HepG2 (cell line): ENCODE data around the gene CAMK4. TPM values are rescaled to one million over a fixed set of nuclear protein-coding genes. Genes with fewer than 3 reads are reported as not detected.

ENCODE experiments used
- ATAC-seq: fragments of 200-7000 bp; cut with Tn5 transposase; 3 replicates; pipeline ENCODE4 v1.9.1; 2020; ENCODE audit warnings: mild to moderate bottlenecking, moderate library complexity
- BruUV-seq: library from RNA; stranded (reverse); fragments of 400-500 nt; replicated peaks from 2 replicates; lab custom pipeline; 2021; lab: Mats Ljungman, UMichigan
- CTCF ChIA-PET: fragments of 300-600 bp; formaldehyde crosslinking; extraction: SDS; loops from one replicate; lab custom pipeline; 2021; ENCODE audit warnings: low total read pairs, inconsistent platforms, low intra/inter-chr PET ratio; lab: Yijun Ruan, JAX
- POLR2A ChIA-PET: fragments of 350-600 bp; sonication (Branson Sonifier 250); formaldehyde crosslinking; loops from one replicate; lab custom pipeline; 2020; ENCODE audit warnings: antibody characterized with exemption, inconsistent platforms; lab: Yijun Ruan, JAX
- DNase-seq: peaks from one replicate; pipeline ENCODE4 v3.0.0-alpha.2; 2015; ENCODE audit warnings: low spot score
- FAIRE-seq: peaks from 3 replicates; lab custom pipeline; 2011; peaks lifted over from hg19 to GRCh38; lab: Jason Lieb, UNC
- H2AFZ ChIP-seq: one replicate; pipeline ENCODE4 v1.6.1; 2011; ENCODE audit warnings: low read length, inconsistent platforms
- H3K27ac ChIP-seq: fragments of 300-600 bp; 3 replicates; pipeline ENCODE4 v1.8.0; 2011; ENCODE audit warnings: mixed run types, mild to moderate bottlenecking, mixed read lengths, low read length, inconsistent platforms; ENCODE audit not compliant: insufficient read depth; ENCODE audit errors: extremely low read length
- H3K27me3 ChIP-seq, 2 experiments: fragments of 200-600 bp in 1 of 2; 2 replicates in 1 of 2; 3 replicates in 1 of 2; pipeline versions ENCODE4 v1.6.0 to v1.8.0; 2011; ENCODE audit warnings: low read length in 2 of 2, mild to moderate bottlenecking in 2 of 2, moderate library complexity in 2 of 2, inconsistent platforms in 1 of 2; ENCODE audit not compliant: insufficient read depth in 2 of 2, control insufficient read depth in 1 of 2
- H3K36me3 ChIP-seq, 2 experiments: fragments of 200-600 bp in 1 of 2; replicated peaks in 1 of 2; 2 replicates in 1 of 2; 3 replicates in 1 of 2; pipeline versions ENCODE4 v1.5.1 to v1.8.0; 2011; ENCODE audit warnings: low read length in 2 of 2, inconsistent platforms in 1 of 2; ENCODE audit not compliant: insufficient read depth in 2 of 2, control insufficient read depth in 1 of 2
- H3K4me1 ChIP-seq: 2 replicates; pipeline ENCODE4 v1.5.1; 2012; ENCODE audit warnings: low read length, inconsistent platforms; ENCODE audit not compliant: insufficient read depth
- H3K4me2 ChIP-seq: 2 replicates; pipeline ENCODE4 v1.6.0; 2011; ENCODE audit warnings: low read depth, low read length, inconsistent platforms
- H3K4me3 ChIP-seq, 3 experiments: fragments of 200-600 bp in 1 of 3; sonication (generic), shearing (Covaris generic) in 1 of 3; replicated peaks in 1 of 3; 2 replicates each; pipeline ENCODE4 v1.5.1; 2011 to 2016; ENCODE audit warnings: low read length in 3 of 3, inconsistent platforms in 2 of 3, low read depth in 2 of 3, mild to moderate bottlenecking in 2 of 3, control low read depth in 1 of 3, mixed read lengths in 1 of 3; ENCODE audit not compliant: insufficient read depth in 1 of 3
- H3K79me2 ChIP-seq: one replicate; pipeline ENCODE4 v1.6.1; 2011; ENCODE audit warnings: low read length, inconsistent platforms; ENCODE audit not compliant: insufficient read depth
- H3K9ac ChIP-seq: 2 replicates; pipeline ENCODE4 v1.6.0; 2011; ENCODE audit warnings: mild to moderate bottlenecking, low read depth, low read length, inconsistent platforms; ENCODE audit not compliant: insufficient read depth
- H3K9me3 ChIP-seq: 2 replicates; pipeline ENCODE4 v1.5.1; 2012; ENCODE audit warnings: mild to moderate bottlenecking, low read length
- H4K20me1 ChIP-seq: 2 replicates; pipeline ENCODE4 v1.6.0; 2011; ENCODE audit warnings: inconsistent platforms, mild to moderate bottlenecking, low read length, moderate library complexity; ENCODE audit not compliant: insufficient read depth
- CBX2 ChIP-seq, 2 experiments: fragments of 200-600 bp in 1 of 2; sonication (generic); formaldehyde crosslinking in 1 of 2; IDR thresholded peaks; 2 replicates each; pipeline versions ENCODE4 v1.7.0 to v1.8.1; 2018 to 2022; ENCODE audit warnings: low read depth in 2 of 2, low read length in 1 of 2, mild to moderate bottlenecking in 1 of 2, missing genetic modification reagents in 1 of 2
- KLF9 ChIP-seq: IDR thresholded peaks from 2 replicates; pipeline ENCODE4 v1.6.1; 2016; ENCODE audit warnings: low read depth
- LCORL ChIP-seq, 2 experiments: fragments of 450-650 bp in 1 of 2; sonication (generic) in 1 of 2; formaldehyde crosslinking in 1 of 2; IDR thresholded peaks; 2 replicates each; pipeline versions ENCODE4 v1.5.0 to v1.6.1; 2017 to 2020; ENCODE audit warnings: antibody characterized with exemption in 1 of 2, missing genetic modification reagents in 1 of 2
- RFXANK ChIP-seq: IDR thresholded peaks from 2 replicates; pipeline ENCODE4 v1.6.1; 2016
- SALL1 ChIP-seq: sonication (generic); formaldehyde crosslinking; IDR thresholded peaks from 2 replicates; pipeline ENCODE4 v1.8.0; 2022; ENCODE audit warnings: mild to moderate bottlenecking, missing genetic modification reagents
- SMAD9 ChIP-seq: sonication (generic); formaldehyde crosslinking; IDR thresholded peaks from 2 replicates; pipeline ENCODE4 v1.5.1; 2020; ENCODE audit warnings: mild to moderate bottlenecking, missing genetic modification reagents
- YY1 ChIP-seq: IDR thresholded peaks from 2 replicates; pipeline ENCODE4 v1.6.1; 2011; ENCODE audit warnings: low read length, low read depth, moderate library complexity, mild to moderate bottlenecking; ENCODE audit not compliant: insufficient read depth, insufficient replicate concordance
- ZBTB21 ChIP-seq: sonication (generic); formaldehyde crosslinking; IDR thresholded peaks from 2 replicates; pipeline ENCODE4 v1.4.0; 2020; ENCODE audit warnings: missing genetic modification reagents
- ZNF205 ChIP-seq: IDR thresholded peaks from 2 replicates; pipeline ENCODE4 v1.6.1; 2018; ENCODE audit warnings: missing biosample characterization, missing genetic modification reagents
- ZNF569 ChIP-seq: sonication (generic); formaldehyde crosslinking; IDR thresholded peaks from 2 replicates; pipeline ENCODE4 v1.5.0; 2020; ENCODE audit warnings: mild to moderate bottlenecking, missing genetic modification reagents, moderate library complexity, borderline replicate concordance
- WGBS: methylation state at CpG from one replicate; pipeline ENCODE4 v1.1.6; 2017; ENCODE audit warnings: low lambda C conversion rate; 5-methylcytosine and 5-hydroxymethylcytosine counted together
- in situ Hi-C: cut with HindIII; loops from 2 replicates; pipeline ENCODE4 v1.10.0; 2017; ENCODE audit warnings: low pct_unique_long_range_greater_than_20kb; ENCODE audit not compliant: extremely low pct_ligation_motif_present
- intact Hi-C: fragments of 100-400 bp; cut with micrococcal nuclease; formaldehyde crosslinking; loops from one replicate; pipeline ENCODE4 v1.10.0; 2022; ENCODE audit not compliant: unreplicated experiment
- polyA plus RNA-seq, 8 experiments: library from polyadenylated mRNA; depleted of rRNA in 3 of 8; stranded (reverse) in 7 of 8; unstranded in 1 of 8; fragments of >200 nt; fragmentation: Illumina TruSeq in 4 of 8; extraction: Trizol in 4 of 8; gene quantifications; 2 replicates each; pipeline versions ENCODE4 v1.2.1 to v1.2.3, GENCODE V29; 2011 to 2016; ENCODE audit warnings: low read depth in 4 of 8, missing spikeins in 1 of 8, mixed read lengths in 1 of 8; ENCODE audit not compliant: insufficient read depth in 1 of 8
- total RNA-seq, 5 experiments: library from RNA; depleted of rRNA; stranded (reverse); fragments of >200 nt; fragmentation: Illumina TruSeq; extraction: Trizol; gene quantifications; 2 replicates each; pipeline ENCODE4 v1.2.3, GENCODE V29; 2016; ENCODE audit warnings: low read depth in 1 of 5
- TF ChIP-seq, protein P1 (sequence below): sonication (generic); formaldehyde crosslinking; IDR thresholded peaks from 2 replicates; pipeline ENCODE4 v1.5.0; 2020; ENCODE audit warnings: missing genetic modification reagents
- TF ChIP-seq, protein P2 (sequence below): IDR thresholded peaks from 2 replicates; pipeline ENCODE4 v1.6.1; 2012; ENCODE audit warnings: low read length, improper control_type of control experiment
- TF ChIP-seq, protein P3 (sequence below): IDR thresholded peaks from 2 replicates; pipeline ENCODE4 v1.6.1; 2016; ENCODE audit warnings: missing compliant biosample characterization, missing genetic modification reagents, borderline replicate concordance

Gene CAMK4
- total and polyA plus RNA-seq, 2 of the 13 experiments (the other 11 are each of a cell fraction or from before 2014, with no cell fraction given): not detected

DNA sequence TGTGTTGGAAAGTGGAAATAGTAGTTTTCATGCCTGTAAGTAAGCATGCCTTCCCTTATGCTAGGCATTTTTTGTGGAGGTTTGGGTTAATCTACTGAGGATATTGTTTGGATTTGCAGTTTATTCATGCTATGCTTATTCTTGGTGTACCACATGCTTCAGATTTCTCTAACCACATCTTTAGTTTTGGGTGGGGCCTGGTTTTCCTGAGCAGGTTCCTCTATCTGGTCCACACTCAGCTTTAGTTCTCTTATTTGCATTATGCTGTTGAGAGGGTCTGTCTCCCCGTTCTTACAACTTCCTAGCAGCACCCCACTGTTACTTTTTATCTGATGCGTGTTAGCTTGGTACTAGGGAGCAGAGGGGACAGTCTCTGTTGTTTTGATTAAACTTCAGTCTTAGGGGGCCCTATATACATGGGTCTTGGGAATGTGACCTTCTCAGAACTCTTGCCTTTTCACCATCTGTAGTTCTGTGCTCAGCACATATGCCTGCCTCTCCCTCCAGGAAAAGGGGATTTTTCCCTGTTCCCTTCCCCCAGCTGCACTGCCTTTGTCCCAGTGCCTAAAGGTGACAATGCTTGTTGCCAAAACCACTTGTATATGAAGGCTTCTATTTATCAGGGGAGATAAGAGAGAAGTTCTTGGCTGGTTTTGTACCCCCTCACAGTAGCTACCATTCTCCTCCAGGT is 10.0 kb upstream of the CAMK4 start:
- TF ChIP-seq SMAD9 (CRISPR knock-in tag): no peak
- TF ChIP-seq KLF9 (CRISPR knock-in tag): no peak
- H3K4me3 ChIP-seq: no peak overlapping the region
- ChIA-PET POLR2A (no interaction called here), CTCF (no interaction called here)
- in situ Hi-C loops: no loop called here
- ATAC-seq (no peak), DNase-seq (no peak), FAIRE-seq (no peak)
- BruUV-seq: no TSS peak
- intact Hi-C loops: no loop called here
- no peaks in the 10 kb centered on the region for H3K36me3 ChIP-seq
- H3K27me3 ChIP-seq: no peaks in the 10 kb centered on the region; a peak in 1 of 5 replicates
- H4K20me1 ChIP-seq: no peaks in the 10 kb centered on the region
- H3K9me3 ChIP-seq: no peaks in the 10 kb centered on the region
- no peaks in the 10 kb centered on the region for H3K4me1 ChIP-seq
- no peak overlapping the region for H3K9ac ChIP-seq
- no peak overlapping the region for H3K4me2 ChIP-seq
- 28% methylated on average over 2 of the region's 2 CpGs for WGBS
- no peak overlapping the region for H3K27ac ChIP-seq
- H2AFZ ChIP-seq: no peak overlapping the region
- H3K79me2 ChIP-seq: no peaks in the 10 kb centered on the region

DNA sequence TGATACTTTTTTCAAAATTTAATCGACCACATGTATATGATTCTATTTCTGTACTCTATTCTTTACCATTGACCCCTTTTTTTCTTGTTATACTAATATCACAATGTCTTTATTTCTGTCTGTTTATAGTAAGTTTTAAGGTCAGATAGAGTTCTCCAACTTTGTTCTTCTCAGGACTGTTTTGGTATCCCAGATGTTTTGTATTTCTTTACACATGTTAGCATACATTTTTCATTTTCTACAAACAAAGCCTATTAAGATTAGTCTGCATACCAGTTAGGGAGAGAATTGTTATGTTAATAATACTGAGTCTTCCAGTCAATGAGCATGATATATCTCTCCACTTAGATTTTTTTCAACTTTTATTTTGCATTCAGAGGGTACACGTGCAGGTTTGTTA is 8.2 kb upstream of the CAMK4 start:
- no peak overlapping the region for H3K9ac ChIP-seq
- no peaks in the 10 kb centered on the region for H3K79me2 ChIP-seq
- TF ChIP-seq YY1: no peak
- TF ChIP-seq ZNF569 (CRISPR knock-in tag): no peak
- TF ChIP-seq LCORL (IDR thresholded peaks at IDR 0.05): no peak
- TF ChIP-seq LCORL (CRISPR knock-in tag; IDR thresholded peaks at IDR 0.05): no peak
- no peak for TF ChIP-seq SALL1
- no peak for TF ChIP-seq RFXANK (CRISPR knock-in tag)
- no peak for TF ChIP-seq CBX2 (IDR thresholded peaks at IDR 0.05; ENCODE audit: low read depth, low read length)
- no peak for TF ChIP-seq CBX2 (CRISPR knock-in tag; IDR thresholded peaks at IDR 0.05; ENCODE audit: low read depth)
- TF ChIP-seq, protein P1, sequence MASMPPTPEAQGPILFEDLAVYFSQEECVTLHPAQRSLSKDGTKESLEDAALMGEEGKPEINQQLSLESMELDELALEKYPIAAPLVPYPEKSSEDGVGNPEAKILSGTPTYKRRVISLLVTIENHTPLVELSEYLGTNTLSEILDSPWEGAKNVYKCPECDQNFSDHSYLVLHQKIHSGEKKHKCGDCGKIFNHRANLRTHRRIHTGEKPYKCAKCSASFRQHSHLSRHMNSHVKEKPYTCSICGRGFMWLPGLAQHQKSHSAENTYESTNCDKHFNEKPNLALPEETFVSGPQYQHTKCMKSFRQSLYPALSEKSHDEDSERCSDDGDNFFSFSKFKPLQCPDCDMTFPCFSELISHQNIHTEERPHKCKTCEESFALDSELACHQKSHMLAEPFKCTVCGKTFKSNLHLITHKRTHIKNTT: no peak
- TF ChIP-seq, protein P2, sequence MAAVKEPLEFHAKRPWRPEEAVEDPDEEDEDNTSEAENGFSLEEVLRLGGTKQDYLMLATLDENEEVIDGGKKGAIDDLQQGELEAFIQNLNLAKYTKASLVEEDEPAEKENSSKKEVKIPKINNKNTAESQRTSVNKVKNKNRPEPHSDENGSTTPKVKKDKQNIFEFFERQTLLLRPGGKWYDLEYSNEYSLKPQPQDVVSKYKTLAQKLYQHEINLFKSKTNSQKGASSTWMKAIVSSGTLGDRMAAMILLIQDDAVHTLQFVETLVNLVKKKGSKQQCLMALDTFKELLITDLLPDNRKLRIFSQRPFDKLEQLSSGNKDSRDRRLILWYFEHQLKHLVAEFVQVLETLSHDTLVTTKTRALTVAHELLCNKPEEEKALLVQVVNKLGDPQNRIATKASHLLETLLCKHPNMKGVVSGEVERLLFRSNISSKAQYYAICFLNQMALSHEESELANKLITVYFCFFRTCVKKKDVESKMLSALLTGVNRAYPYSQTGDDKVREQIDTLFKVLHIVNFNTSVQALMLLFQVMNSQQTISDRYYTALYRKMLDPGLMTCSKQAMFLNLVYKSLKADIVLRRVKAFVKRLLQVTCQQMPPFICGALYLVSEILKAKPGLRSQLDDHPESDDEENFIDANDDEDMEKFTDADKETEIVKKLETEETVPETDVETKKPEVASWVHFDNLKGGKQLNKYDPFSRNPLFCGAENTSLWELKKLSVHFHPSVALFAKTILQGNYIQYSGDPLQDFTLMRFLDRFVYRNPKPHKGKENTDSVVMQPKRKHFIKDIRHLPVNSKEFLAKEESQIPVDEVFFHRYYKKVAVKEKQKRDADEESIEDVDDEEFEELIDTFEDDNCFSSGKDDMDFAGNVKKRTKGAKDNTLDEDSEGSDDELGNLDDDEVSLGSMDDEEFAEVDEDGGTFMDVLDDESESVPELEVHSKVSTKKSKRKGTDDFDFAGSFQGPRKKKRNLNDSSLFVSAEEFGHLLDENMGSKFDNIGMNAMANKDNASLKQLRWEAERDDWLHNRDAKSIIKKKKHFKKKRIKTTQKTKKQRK: no peak
- TF ChIP-seq, protein P3, sequence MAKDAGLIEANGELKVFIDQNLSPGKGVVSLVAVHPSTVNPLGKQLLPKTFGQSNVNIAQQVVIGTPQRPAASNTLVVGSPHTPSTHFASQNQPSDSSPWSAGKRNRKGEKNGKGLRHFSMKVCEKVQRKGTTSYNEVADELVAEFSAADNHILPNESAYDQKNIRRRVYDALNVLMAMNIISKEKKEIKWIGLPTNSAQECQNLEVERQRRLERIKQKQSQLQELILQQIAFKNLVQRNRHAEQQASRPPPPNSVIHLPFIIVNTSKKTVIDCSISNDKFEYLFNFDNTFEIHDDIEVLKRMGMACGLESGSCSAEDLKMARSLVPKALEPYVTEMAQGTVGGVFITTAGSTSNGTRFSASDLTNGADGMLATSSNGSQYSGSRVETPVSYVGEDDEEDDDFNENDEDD (CRISPR knock-in tag): no peak
- no peak for TF ChIP-seq ZBTB21
- TF ChIP-seq ZNF205 (CRISPR knock-in tag): no peak
- BruUV-seq: no TSS peak
- ChIA-PET CTCF (no interaction called here), POLR2A (no interaction called here)
- no peaks in the 10 kb centered on the region for H3K4me1 ChIP-seq
- FAIRE-seq (no peak), DNase-seq (no peak), ATAC-seq (no peak)
- no peaks in the 10 kb centered on the region for H3K9me3 ChIP-seq
- intact Hi-C loops: no loop called here
- no peak overlapping the region for H2AFZ ChIP-seq
- H3K36me3 ChIP-seq: no peaks in the 10 kb centered on the region
- H3K4me2 ChIP-seq: no peak overlapping the region
- in situ Hi-C loops: no loop called here
- no peak overlapping the region for H3K27ac ChIP-seq
- no peaks in the 10 kb centered on the region for H3K27me3 ChIP-seq
- no peaks in the 10 kb centered on the region for H4K20me1 ChIP-seq
- WGBS: 3% methylated on average over 2 of the region's 2 CpGs
- H3K4me3 ChIP-seq: no peak overlapping the region
